ENCODE measurements around the gene CCDC7.

DNA sequence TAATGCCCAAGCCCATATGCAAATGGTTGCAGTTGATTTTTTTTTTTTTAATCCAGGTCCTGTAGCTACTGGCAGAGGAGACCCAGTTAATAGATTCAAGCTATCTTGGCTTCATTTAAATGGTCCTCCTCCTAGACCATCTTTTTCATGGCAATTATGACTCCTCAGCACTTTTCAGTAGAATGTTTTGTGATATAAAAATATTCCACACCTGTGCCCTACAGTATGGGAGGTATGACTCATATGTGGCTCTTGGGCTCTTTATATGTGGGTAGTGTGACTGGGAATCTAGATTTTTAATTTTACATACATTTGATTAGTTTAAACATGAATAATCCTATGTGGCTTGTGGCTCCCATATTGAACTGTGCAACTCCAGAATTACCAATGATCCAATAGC lies 432.0 kb downstream of the CCDC7 start:
- no peak for TF ChIP-seq TAF1 (IDR thresholded peaks at IDR 0.05; ENCODE audit: low read depth, low read length)
- TF ChIP-seq POLR2A (IDR thresholded peaks at IDR 0.05; ENCODE audit: low read depth, low read length) = no peak
- TF ChIP-seq SPI1 (IDR thresholded peaks at IDR 0.05; ENCODE audit: low read depth, low read length) = no peak
- TF ChIP-seq POLR2AphosphoS5 (IDR thresholded peaks at IDR 0.05; ENCODE audit: low read depth, low read length) = no peak

Measured in GM12891 (cell line).